ENCODE measurements around the gene DHX34. TPM values are rescaled to one million over a fixed set of nuclear protein-coding genes. Genes with fewer than 3 reads are reported as not detected.

Gene DHX34
- total and polyA plus RNA-seq, 9 of the 15 experiments (the other 6 are each of a cell fraction or from before 2014, with no cell fraction given): 0.36 to 42.0 (median 15.0) TPM

GRCh38 chr19:47305309-47305751 lies 43.8 kb upstream of the DHX34 start (continued):
- TF ChIP-seq MBD1 (CRISPR knock-in tag; IDR thresholded peaks at IDR 0.05): 0 out of 2 replicates have a peak, but pooled peaks have one; percentile 30
- TF ChIP-seq TARDBP (IDR thresholded peaks at IDR 0.05): no peak
- no peak for TF ChIP-seq ZNF77 (CRISPR knock-in tag; IDR thresholded peaks at IDR 0.05)
- no peak for TF ChIP-seq MED1 (CRISPR knock-in tag; IDR thresholded peaks at IDR 0.05; ENCODE audit: borderline replicate concordance)
- TF ChIP-seq ZFPM2 (CRISPR knock-in tag; IDR thresholded peaks at IDR 0.05): no peak
- TF ChIP-seq HNRNPLL (IDR thresholded peaks at IDR 0.05; ENCODE audit: low read depth, low read length, poor library complexity, severe bottlenecking): peak; percentile 98
- TF ChIP-seq BRD4 (IDR thresholded peaks at IDR 0.05): no peak
- no peak for TF ChIP-seq CC2D1A (IDR thresholded peaks at IDR 0.05)
- no peak for TF ChIP-seq ZNF347 (CRISPR knock-in tag; IDR thresholded peaks at IDR 0.05; ENCODE audit: low read depth)
- TF ChIP-seq POLR2AphosphoS2 (IDR thresholded peaks at IDR 0.05; ENCODE audit: low read length): no peak
- no peak for TF ChIP-seq CHD2 (IDR thresholded peaks at IDR 0.05; ENCODE audit: low read depth, low read length)
- TF ChIP-seq TEAD1 (CRISPR knock-in tag; IDR thresholded peaks at IDR 0.05): peak in 1 of 2 experiments; percentile 76; a peak in 2 of 4 replicates
- TF ChIP-seq GABPB1 (CRISPR knock-in tag; IDR thresholded peaks at IDR 0.05): peak; percentile 22; the same call in 1 of the 2 replicates
- TF ChIP-seq THAP7 (CRISPR knock-in tag; IDR thresholded peaks at IDR 0.05): no peak
- no peak for TF ChIP-seq ZSCAN29 (IDR thresholded peaks at IDR 0.05)
- no peak for TF ChIP-seq TCF3 (CRISPR knock-in tag; IDR thresholded peaks at IDR 0.05)
- no peak for TF ChIP-seq LARP7 (IDR thresholded peaks at IDR 0.05)
- TF ChIP-seq NFYB (IDR thresholded peaks at IDR 0.05; ENCODE audit: extremely low read depth, insufficient read length): no peak
- TF ChIP-seq RFX1 (IDR thresholded peaks at IDR 0.05): no peak
- TF ChIP-seq MAZ (CRISPR knock-in tag; conservative IDR thresholded peaks at IDR 0.05 in 1 of 2, IDR thresholded peaks at IDR 0.05 in 1 of 2): peak in 1 of 2 experiments; percentile 59; a peak in 1 of 4 replicates
- TF ChIP-seq PHF21A (IDR thresholded peaks at IDR 0.05; ENCODE audit: borderline replicate concordance, low read depth): no peak
- TF ChIP-seq FOXA3 (CRISPR knock-in tag; conservative IDR thresholded peaks at IDR 0.05 in 1 of 2, IDR thresholded peaks at IDR 0.05 in 1 of 2): no peak
- no peak for TF ChIP-seq BHLHE40 (IDR thresholded peaks at IDR 0.05; ENCODE audit: low read length)
- TF ChIP-seq BCLAF1 (IDR thresholded peaks at IDR 0.05; ENCODE audit: borderline replicate concordance in 1 of 2, control insufficient read depth in 1 of 2, low read depth in 2 of 2, low read length in 1 of 2): no peak
- no peak for TF ChIP-seq MCM3 (IDR thresholded peaks at IDR 0.05)
